ENCODE results near the gene SAMD15.

Gene SAMD15

GRCh38 chr14:77377502-77377844 lies 294 bp downstream of the SAMD15 start:
- H3K36me3 ChIP-seq (ENCODE audit: control insufficient read depth, insufficient read depth, low read length) = no peaks in the 10 kb centered on the region
- peak overlapping the region; percentile 71 for H3K4me3 ChIP-seq (replicated peaks; ENCODE audit: low read depth, low read length)
- no peak for TF ChIP-seq CTCF (IDR thresholded peaks at IDR 0.05; ENCODE audit: insufficient read depth, low read length, poor library complexity, severe bottlenecking)
- DNase-seq (ENCODE audit: extremely low read depth, insufficient read length) = no peak
- H3K27me3 ChIP-seq (replicated peaks; ENCODE audit: control insufficient read depth, insufficient read depth, low read length) = no peaks in the 10 kb centered on the region

- H3K36me3 ChIP-seq (ENCODE audit: control insufficient read depth, insufficient read depth, low read length) = no peaks in the 10 kb centered on the region
- no peak overlapping the region for H3K4me3 ChIP-seq (replicated peaks; ENCODE audit: low read depth, low read length)
- TF ChIP-seq CTCF (IDR thresholded peaks at IDR 0.05; ENCODE audit: insufficient read depth, low read length, poor library complexity, severe bottlenecking) = no peak
- no peak for DNase-seq (ENCODE audit: extremely low read depth, insufficient read length)
- H3K27me3 ChIP-seq (replicated peaks; ENCODE audit: control insufficient read depth, insufficient read depth, low read length) = no peaks in the 10 kb centered on the region
Measured at GRCh38 chr14:77378701-77379100, 1.5 kb downstream of the SAMD15 start.

- TF ChIP-seq CTCF (IDR thresholded peaks at IDR 0.05; ENCODE audit: insufficient read depth, low read length, poor library complexity, severe bottlenecking) = no peak
- no peak for DNase-seq (ENCODE audit: extremely low read depth, insufficient read length)
- Histone ChIP-seq H3K36me3 (ENCODE audit: control insufficient read depth, insufficient read depth, low read length) (no peaks in the 10 kb centered on the region), H3K27me3 (replicated peaks; ENCODE audit: control insufficient read depth, insufficient read depth, low read length) (no peaks in the 10 kb centered on the region), H3K4me3 (replicated peaks; ENCODE audit: low read depth, low read length) (no peak overlapping the region)
Measured at GRCh38 chr14:77390188-77390587, 13.0 kb downstream of the SAMD15 start.

GRCh38 chr14:77400216-77400615 lies 23.0 kb downstream of the SAMD15 start:
- no peak for DNase-seq (ENCODE audit: extremely low read depth, insufficient read length)
- H3K36me3 ChIP-seq (ENCODE audit: control insufficient read depth, insufficient read depth, low read length) = no peaks in the 10 kb centered on the region
- H3K27me3 ChIP-seq (replicated peaks; ENCODE audit: control insufficient read depth, insufficient read depth, low read length) = no peaks in the 10 kb centered on the region
- TF ChIP-seq CTCF (IDR thresholded peaks at IDR 0.05; ENCODE audit: insufficient read depth, low read length, poor library complexity, severe bottlenecking) = no peak
- no peak overlapping the region for H3K4me3 ChIP-seq (replicated peaks; ENCODE audit: low read depth, low read length)

GRCh38 chr14:77403768-77404167 lies 26.6 kb downstream of the SAMD15 start:
- no peak for TF ChIP-seq CTCF (IDR thresholded peaks at IDR 0.05; ENCODE audit: insufficient read depth, low read length, poor library complexity, severe bottlenecking)
- DNase-seq (ENCODE audit: extremely low read depth, insufficient read length) = no peak
- no peaks in the 10 kb centered on the region for H3K27me3 ChIP-seq (replicated peaks; ENCODE audit: control insufficient read depth, insufficient read depth, low read length)

GRCh38 chr14:77406086-77406485 lies 28.9 kb downstream of the SAMD15 start:
- Histone ChIP-seq H3K36me3 (ENCODE audit: control insufficient read depth, insufficient read depth, low read length) (no peaks in the 10 kb centered on the region), H3K27me3 (replicated peaks; ENCODE audit: control insufficient read depth, insufficient read depth, low read length) (no peaks in the 10 kb centered on the region), H3K4me3 (replicated peaks; ENCODE audit: low read depth, low read length) (no peak overlapping the region)
- DNase-seq (ENCODE audit: extremely low read depth, insufficient read length) = no peak
- TF ChIP-seq CTCF (IDR thresholded peaks at IDR 0.05; ENCODE audit: insufficient read depth, low read length, poor library complexity, severe bottlenecking) = no peak

More at GRCh38 chr14:77403768-77404167, 26.6 kb downstream of the SAMD15 start:
- H3K4me3 ChIP-seq (replicated peaks; ENCODE audit: low read depth, low read length) = no peak overlapping the region
- no peaks in the 10 kb centered on the region for H3K36me3 ChIP-seq (ENCODE audit: control insufficient read depth, insufficient read depth, low read length)

Data from GM06990 (cell line).